Measurements from ENCODE around the gene IGF1R.

Gene IGF1R

DNA sequence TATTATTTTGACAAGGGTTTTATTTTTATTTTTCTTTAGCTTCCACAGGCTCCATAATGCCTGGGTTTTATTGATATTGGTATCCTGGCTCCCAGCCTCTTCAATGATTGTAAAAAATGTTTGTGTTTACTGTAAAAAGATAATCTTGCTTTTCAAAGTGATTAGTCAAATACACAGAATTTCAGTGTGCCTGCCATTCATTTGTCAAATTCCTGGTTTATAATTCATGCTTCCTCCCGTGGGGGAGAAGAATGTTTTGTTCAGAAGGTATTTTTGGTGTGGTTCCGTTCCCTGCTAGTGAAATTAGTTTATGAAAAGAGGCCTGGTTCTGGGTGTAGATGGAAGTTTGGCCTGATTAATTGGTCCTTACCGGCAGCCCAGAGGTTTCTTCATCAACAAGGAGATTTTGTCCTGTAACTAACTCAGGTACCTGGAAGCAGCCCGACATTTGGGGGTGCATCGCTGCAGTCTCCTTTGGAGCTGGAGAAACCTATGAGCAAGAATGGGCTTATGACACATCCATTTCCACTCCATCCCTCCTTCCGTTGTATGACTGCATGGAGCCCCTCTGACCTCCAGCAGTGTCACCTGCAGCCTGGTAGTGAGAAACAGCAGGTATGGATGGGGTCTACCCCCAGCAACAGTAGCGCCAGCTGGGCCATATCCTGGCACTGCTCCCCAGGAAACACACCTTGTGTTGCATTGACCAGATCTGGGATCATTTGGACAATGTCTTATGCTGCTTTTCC is 257.8 kb downstream of the IGF1R start:
- no peaks in the 10 kb centered on the region for H3F3A ChIP-seq (ENCODE audit: insufficient read depth)
- no peaks in the 10 kb centered on the region for H3K36me3 ChIP-seq (ENCODE audit: low read length)
- no peak for TF ChIP-seq EZH2phosphoT487 (conservative IDR thresholded peaks at IDR 0.05; ENCODE audit: low read length)
- TF ChIP-seq, protein P1, sequence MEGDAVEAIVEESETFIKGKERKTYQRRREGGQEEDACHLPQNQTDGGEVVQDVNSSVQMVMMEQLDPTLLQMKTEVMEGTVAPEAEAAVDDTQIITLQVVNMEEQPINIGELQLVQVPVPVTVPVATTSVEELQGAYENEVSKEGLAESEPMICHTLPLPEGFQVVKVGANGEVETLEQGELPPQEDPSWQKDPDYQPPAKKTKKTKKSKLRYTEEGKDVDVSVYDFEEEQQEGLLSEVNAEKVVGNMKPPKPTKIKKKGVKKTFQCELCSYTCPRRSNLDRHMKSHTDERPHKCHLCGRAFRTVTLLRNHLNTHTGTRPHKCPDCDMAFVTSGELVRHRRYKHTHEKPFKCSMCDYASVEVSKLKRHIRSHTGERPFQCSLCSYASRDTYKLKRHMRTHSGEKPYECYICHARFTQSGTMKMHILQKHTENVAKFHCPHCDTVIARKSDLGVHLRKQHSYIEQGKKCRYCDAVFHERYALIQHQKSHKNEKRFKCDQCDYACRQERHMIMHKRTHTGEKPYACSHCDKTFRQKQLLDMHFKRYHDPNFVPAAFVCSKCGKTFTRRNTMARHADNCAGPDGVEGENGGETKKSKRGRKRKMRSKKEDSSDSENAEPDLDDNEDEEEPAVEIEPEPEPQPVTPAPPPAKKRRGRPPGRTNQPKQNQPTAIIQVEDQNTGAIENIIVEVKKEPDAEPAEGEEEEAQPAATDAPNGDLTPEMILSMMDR (IDR thresholded peaks at IDR 0.05; ENCODE audit: insufficient read depth, low read length, poor library complexity, severe bottlenecking): no peak
- H3K4me2 ChIP-seq (ENCODE audit: low read depth, low read length, poor library complexity, severe bottlenecking): no peak overlapping the region
- H4K20me1 ChIP-seq (ENCODE audit: low read depth, low read length): no peaks in the 10 kb centered on the region
- no peak overlapping the region for H3K9ac ChIP-seq (ENCODE audit: low read length)
- H3K27me3 ChIP-seq (ENCODE audit: low read length): no peaks in the 10 kb centered on the region
- H3K27ac ChIP-seq (ENCODE audit: low read depth, low read length): no peak overlapping the region
- H3K79me2 ChIP-seq (ENCODE audit: insufficient read depth, low read length): no peaks in the 10 kb centered on the region
- H3K9me3 ChIP-seq (ENCODE audit: insufficient read depth, low read length): no peaks in the 10 kb centered on the region
- H3K4me3 ChIP-seq (ENCODE audit: insufficient read depth, low read length, poor library complexity, severe bottlenecking): no peak overlapping the region
- H2AFZ ChIP-seq (ENCODE audit: low read depth, low read length, severe bottlenecking): no peak overlapping the region
- no peaks in the 10 kb centered on the region for H3K9me2 ChIP-seq (replicated peaks; ENCODE audit: insufficient read depth, low read length)

DNA sequence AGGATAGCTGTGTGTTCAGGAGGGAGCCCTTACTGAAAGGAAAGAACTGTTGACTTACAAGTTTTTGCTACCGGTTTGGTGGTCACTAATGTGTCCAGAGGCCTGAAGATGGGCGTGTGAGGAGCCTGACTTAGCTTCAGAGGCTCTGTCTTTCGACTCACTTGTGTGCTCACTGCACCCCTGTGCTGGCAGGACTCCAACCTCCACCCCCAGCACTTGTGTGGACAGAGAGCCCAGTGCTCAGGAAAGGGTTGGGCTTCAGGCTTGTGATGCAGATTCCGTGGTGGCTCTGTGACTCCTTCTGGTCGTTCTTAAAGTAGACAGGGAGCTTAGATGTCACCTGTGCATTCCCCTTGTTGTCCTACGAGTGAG is 258.4 kb downstream of the IGF1R start:
- H2AFZ ChIP-seq (ENCODE audit: low read depth, low read length, severe bottlenecking): no peak overlapping the region
- H3K9me3 ChIP-seq (ENCODE audit: insufficient read depth, low read length): no peaks in the 10 kb centered on the region
- H3K79me2 ChIP-seq (ENCODE audit: insufficient read depth, low read length): no peaks in the 10 kb centered on the region
- no peaks in the 10 kb centered on the region for H4K20me1 ChIP-seq (ENCODE audit: low read depth, low read length)
- H3K27ac ChIP-seq (ENCODE audit: low read depth, low read length): no peak overlapping the region
- H3K4me2 ChIP-seq (ENCODE audit: low read depth, low read length, poor library complexity, severe bottlenecking): no peak overlapping the region
- no peaks in the 10 kb centered on the region for H3K9me2 ChIP-seq (replicated peaks; ENCODE audit: insufficient read depth, low read length)
- no peak overlapping the region for H3K9ac ChIP-seq (ENCODE audit: low read length)
- H3K36me3 ChIP-seq (ENCODE audit: low read length): no peaks in the 10 kb centered on the region
- no peak overlapping the region for H3K4me3 ChIP-seq (ENCODE audit: insufficient read depth, low read length, poor library complexity, severe bottlenecking)
- TF ChIP-seq EZH2phosphoT487 (conservative IDR thresholded peaks at IDR 0.05; ENCODE audit: low read length): no peak
- TF ChIP-seq, protein P1 (IDR thresholded peaks at IDR 0.05; ENCODE audit: insufficient read depth, low read length, poor library complexity, severe bottlenecking): no peak
- no peaks in the 10 kb centered on the region for H3F3A ChIP-seq (ENCODE audit: insufficient read depth)
- no peaks in the 10 kb centered on the region for H3K27me3 ChIP-seq (ENCODE audit: low read length)

DNA sequence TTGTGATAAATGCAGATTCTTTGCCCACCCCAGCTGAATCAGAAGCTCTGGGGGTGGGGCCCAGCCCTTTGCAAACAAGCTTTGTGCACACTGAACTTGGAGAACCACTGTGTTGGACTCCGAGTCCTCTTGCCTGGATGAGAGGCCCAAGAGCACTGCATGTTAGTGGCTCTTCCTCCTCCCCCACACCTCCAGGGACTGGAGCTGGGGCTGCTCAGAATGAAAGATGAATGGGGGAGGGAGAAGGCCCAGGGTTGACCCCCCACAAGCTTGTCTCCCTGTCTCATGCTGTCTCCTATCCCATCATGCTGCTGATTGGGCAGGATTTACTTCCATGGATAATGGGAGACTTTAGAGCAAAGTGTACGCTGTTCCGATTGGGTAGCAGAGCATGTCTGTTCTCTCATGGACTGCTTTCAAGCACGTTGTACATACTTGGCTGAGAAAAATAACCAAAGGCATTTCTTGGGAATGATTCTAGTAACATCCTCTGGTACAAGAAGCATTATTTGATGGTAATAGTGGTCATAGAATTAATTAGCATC is 259.7 kb downstream of the IGF1R start:
- Histone ChIP-seq H3F3A (ENCODE audit: insufficient read depth) (no peaks in the 10 kb centered on the region), H2AFZ (ENCODE audit: low read depth, low read length, severe bottlenecking) (no peak overlapping the region), H3K9me3 (ENCODE audit: insufficient read depth, low read length) (no peaks in the 10 kb centered on the region), H3K36me3 (ENCODE audit: low read length) (no peaks in the 10 kb centered on the region), H4K20me1 (ENCODE audit: low read depth, low read length) (no peaks in the 10 kb centered on the region), H3K4me3 (ENCODE audit: insufficient read depth, low read length, poor library complexity, severe bottlenecking) (no peak overlapping the region), H3K4me2 (ENCODE audit: low read depth, low read length, poor library complexity, severe bottlenecking) (no peak overlapping the region), H3K27ac (ENCODE audit: low read depth, low read length) (no peak overlapping the region), H3K79me2 (ENCODE audit: insufficient read depth, low read length) (no peaks in the 10 kb centered on the region), H3K27me3 (ENCODE audit: low read length) (no peaks in the 10 kb centered on the region), H3K9me2 (replicated peaks; ENCODE audit: insufficient read depth, low read length) (no peaks in the 10 kb centered on the region), H3K9ac (ENCODE audit: low read length) (no peak overlapping the region)
- no peak for TF ChIP-seq EZH2phosphoT487 (conservative IDR thresholded peaks at IDR 0.05; ENCODE audit: low read length)
- TF ChIP-seq, protein P1 (IDR thresholded peaks at IDR 0.05; ENCODE audit: insufficient read depth, low read length, poor library complexity, severe bottlenecking): no peak
